GM19455 (cell line): ENCODE results near the gene EFHD1.
"Not testable (repeated sequence)": the region's sequence is repeated elsewhere in the genome, so short reads cannot be mapped to it uniquely, and the experiment has no call there.

Source experiments
- ATAC-seq: cut with Tn5 transposase; IDR thresholded peaks from one replicate; pipeline ENCODE4 v1.9.1; 2021; ENCODE audit not compliant: unreplicated experiment

EFHD1 gene

DNA sequence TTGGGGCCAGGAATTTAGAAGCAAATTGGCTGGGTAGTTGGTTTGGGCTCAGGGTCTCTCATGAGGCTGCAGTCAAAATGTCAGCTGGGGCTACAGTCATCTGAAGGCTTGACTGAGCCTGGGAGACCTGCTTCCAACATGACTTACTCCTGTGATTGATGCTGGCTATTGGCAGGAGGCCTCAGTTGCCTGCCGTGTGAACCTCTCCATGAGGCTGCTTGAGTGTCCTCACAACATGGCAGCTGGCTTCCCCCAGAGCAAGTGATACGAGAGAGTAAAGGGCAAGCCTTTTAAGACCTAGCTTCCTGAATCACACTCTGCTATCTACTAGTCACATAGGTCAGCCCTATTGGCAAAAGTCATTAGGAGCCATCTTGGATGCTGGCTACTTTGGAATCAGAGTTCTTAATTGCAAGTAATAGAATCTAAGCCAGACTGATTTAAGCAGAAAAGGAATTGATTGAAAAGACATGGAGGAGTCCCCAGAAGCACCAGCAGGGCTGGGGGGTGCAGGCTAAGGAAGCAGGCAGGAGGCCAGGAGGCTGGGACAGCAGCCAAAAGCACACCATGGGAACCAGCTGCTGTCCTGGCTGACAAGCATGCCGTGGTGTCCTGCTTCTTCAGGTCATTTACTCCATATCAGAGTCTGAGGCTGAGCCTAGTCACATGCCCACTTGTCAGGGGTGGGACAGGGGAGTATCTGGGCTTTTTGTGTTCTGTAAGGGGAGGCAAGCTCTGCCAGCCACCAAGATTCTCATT is 55.9 kb downstream of the EFHD1 start:
- no peak for ATAC-seq

- ATAC-seq, result not testable (repeated sequence)
These were observed 57.7 kb downstream of the EFHD1 start for GRCh38 chr2:232691117-232691516.

GRCh38 chr2:232693344-232693743 is 59.9 kb downstream of the EFHD1 start:
- ATAC-seq, result no peak

- no peak for ATAC-seq
These were observed 63.2 kb downstream of the EFHD1 start for GRCh38 chr2:232696609-232697058.

GRCh38 chr2:232697059-232697806 is 63.8 kb downstream of the EFHD1 start, which contains the start of gene GIGYF2:
TSS of gene GIGYF2 (plus strand) at chr2:232697331. CDS start at chr2:232735198, 37,867 bp downstream.
- ATAC-seq, result peak; percentile 77

GRCh38 chr2:232697807-232698110 is 64.4 kb downstream of the EFHD1 start:
- peak; percentile 31 for ATAC-seq

GRCh38 chr2:232698556-232699091 is 65.2 kb downstream of the EFHD1 start:
- ATAC-seq, result no peak

DNA sequence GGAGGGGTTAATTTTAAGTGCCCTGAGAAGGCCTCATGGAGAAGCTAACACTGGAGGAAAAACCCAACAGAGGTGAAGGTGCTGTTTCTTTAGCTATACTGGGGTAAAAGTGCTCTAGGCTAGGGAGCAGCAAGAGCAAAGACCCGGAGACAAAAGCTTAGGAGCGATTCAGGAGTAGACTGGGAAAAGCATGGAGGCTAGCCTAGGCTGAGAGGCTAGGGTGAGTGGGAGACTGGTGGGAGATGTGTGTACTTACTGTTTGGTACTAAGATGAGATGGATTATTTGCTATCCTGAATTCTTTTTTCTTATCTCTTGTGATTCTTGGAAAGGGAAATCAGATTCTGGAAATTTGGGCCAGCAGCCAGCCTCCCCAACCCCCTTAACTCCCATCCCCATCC is 65.7 kb downstream of the EFHD1 start:
- no peak for ATAC-seq

- no peak for ATAC-seq
These were observed 66.8 kb downstream of the EFHD1 start for GRCh38 chr2:232700154-232700553.

- ATAC-seq, result no peak
These were observed 73.7 kb downstream of the EFHD1 start for GRCh38 chr2:232707076-232707475.

GRCh38 chr2:232713505-232713904 is 80.1 kb downstream of the EFHD1 start:
- no peak for ATAC-seq

GRCh38 chr2:232714969-232715368 is 81.6 kb downstream of the EFHD1 start:
- no peak for ATAC-seq

DNA sequence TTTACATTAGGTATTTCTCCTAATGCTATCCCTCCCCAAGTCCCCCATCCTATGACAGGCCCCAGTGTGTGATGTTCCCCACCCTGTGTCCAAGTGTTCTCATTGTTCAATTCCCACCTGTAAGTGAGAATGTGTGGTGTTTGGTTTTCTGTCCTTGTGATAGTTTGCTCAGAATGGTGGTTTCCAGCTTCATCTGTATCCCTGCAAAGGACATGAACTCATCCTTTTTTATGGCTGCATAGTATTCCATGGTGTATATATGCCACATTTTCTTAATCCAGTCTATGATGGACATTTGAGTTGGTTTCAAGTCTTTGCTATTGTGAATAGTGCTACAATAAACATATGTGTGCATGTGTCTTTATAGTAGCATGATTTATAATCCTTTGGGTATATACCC is 86.7 kb downstream of the EFHD1 start:
- ATAC-seq, result not testable (repeated sequence)

DNA sequence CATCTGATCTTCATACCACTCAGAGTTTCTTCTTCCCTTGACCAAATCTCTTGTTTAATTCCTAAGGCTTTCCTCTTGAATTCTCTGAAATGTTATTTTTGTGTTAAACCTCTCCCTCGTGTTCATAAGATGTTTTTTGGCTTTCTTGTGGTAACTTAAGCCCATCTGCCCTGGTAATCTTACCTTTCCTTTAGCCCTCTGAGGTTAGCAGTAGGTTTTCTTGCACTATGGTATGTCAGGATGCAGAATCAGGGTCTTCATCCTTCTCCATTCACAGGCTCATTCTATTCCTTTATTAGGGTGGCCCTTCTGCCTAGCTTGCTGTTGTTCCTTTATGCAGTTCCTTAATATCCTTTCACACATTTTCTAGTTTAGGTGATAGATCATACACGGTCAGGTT is 87.9 kb downstream of the EFHD1 start:
- ATAC-seq, result no peak

- no peak for ATAC-seq
These were observed 88.5 kb downstream of the EFHD1 start for GRCh38 chr2:232721882-232722281.

GRCh38 chr2:232723027-232723426 is 89.6 kb downstream of the EFHD1 start:
- no peak for ATAC-seq

- ATAC-seq, result no peak
These were observed 95.4 kb downstream of the EFHD1 start for GRCh38 chr2:232728785-232729184.

DNA sequence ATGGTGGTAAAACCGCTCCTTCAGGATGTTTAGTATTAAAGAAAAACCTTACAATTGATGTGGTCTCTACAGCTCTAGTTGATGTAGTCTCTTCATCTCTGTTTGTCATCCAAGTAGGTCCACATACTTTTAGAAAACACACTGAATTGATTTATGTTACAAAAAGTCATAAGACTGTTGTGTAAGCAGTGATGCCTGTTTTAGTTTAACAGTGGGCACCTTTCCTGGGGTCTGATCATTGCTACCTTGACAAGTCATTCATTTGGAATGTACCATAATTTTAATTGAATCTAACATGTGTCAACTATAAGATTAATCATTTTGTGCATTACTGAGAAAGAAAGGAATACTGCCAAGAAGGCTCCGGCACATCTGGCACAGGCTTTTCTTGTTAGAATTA is 98.1 kb downstream of the EFHD1 start:
- no peak for ATAC-seq
